Loucy (cell line): ENCODE data around the gene ZFP36L2.

Source experiments
- H2AFZ ChIP-seq: fragments of 200-600 bp; sonication (generic); 2 replicates; pipeline ENCODE4 v1.6.0; 2016; ENCODE audit warnings: antibody characterized with exemption, mild to moderate bottlenecking, low read length, moderate library complexity
- H3F3A ChIP-seq: fragments of 200-600 bp; 2 replicates; pipeline ENCODE4 v1.6.0; 2016; ENCODE audit warnings: antibody characterized with exemption, low read depth, mild to moderate bottlenecking
- H3K27me3 ChIP-seq: fragments of 200-600 bp; sonication (generic); 2 replicates; pipeline ENCODE4 v1.6.1; 2014; ENCODE audit warnings: low read length, mild to moderate bottlenecking; ENCODE audit not compliant: insufficient read depth, poor library complexity, severe bottlenecking
- H3K36me3 ChIP-seq: fragments of 200-600 bp; sonication (generic); 2 replicates; pipeline ENCODE4 v1.6.1; 2016; ENCODE audit warnings: low read length; ENCODE audit not compliant: insufficient read depth
- H3K4me1 ChIP-seq: fragments of 200-600 bp; sonication (generic); 2 replicates; pipeline ENCODE4 v1.5.1; 2014; ENCODE audit warnings: low read length, mild to moderate bottlenecking; ENCODE audit not compliant: insufficient read depth, poor library complexity, severe bottlenecking
- H3K4me2 ChIP-seq: fragments of 200-600 bp; sonication (generic); 2 replicates; pipeline ENCODE4 v1.6.0; 2014; ENCODE audit warnings: antibody characterized with exemption, low read length, low read depth, mild to moderate bottlenecking; ENCODE audit not compliant: poor library complexity, severe bottlenecking
- H3K4me3 ChIP-seq: fragments of 200-600 bp; sonication (generic); 2 replicates; pipeline ENCODE4 v1.5.1; 2014; ENCODE audit warnings: low read length, mild to moderate bottlenecking, mixed read lengths; ENCODE audit not compliant: poor library complexity, severe bottlenecking
- H3K79me2 ChIP-seq: fragments of 200-600 bp; sonication (generic); 2 replicates; pipeline ENCODE4 v1.6.1; 2014; ENCODE audit warnings: low read length; ENCODE audit not compliant: insufficient read depth
- H3K9ac ChIP-seq: fragments of 200-600 bp; sonication (generic); 2 replicates; pipeline ENCODE4 v1.6.0; 2014; ENCODE audit warnings: mild to moderate bottlenecking, low read depth, low read length, moderate library complexity; ENCODE audit not compliant: poor library complexity, severe bottlenecking
- H3K9me2 ChIP-seq: fragments of 200-600 bp; sonication (generic); replicated peaks from 2 replicates; pipeline ENCODE4 v1.6.1; 2016; ENCODE audit warnings: low read depth, low read length, mixed read lengths
- H3K9me3 ChIP-seq: fragments of 200-600 bp; sonication (generic); 2 replicates; pipeline ENCODE4 v1.6.1; 2014; ENCODE audit warnings: mild to moderate bottlenecking, antibody characterized with exemption, low read length, low read depth; ENCODE audit not compliant: insufficient read depth
- H4K20me1 ChIP-seq: fragments of 200-600 bp; sonication (generic); 2 replicates; pipeline ENCODE4 v1.6.0; 2014; ENCODE audit warnings: antibody characterized with exemption, low read length, mild to moderate bottlenecking; ENCODE audit not compliant: insufficient read depth, poor library complexity, severe bottlenecking
- EZH2phosphoT487 ChIP-seq: fragments of 200-600 bp; IDR thresholded peaks from 2 replicates; pipeline ENCODE4 v1.6.1; 2018; ENCODE audit warnings: antibody characterized with exemption, mild to moderate bottlenecking, moderate library complexity, borderline replicate concordance
- TF ChIP-seq, protein P1 (sequence below): fragments of 200-600 bp; sonication (generic); conservative IDR thresholded peaks from 2 replicates; pipeline ENCODE4 v1.5.1; 2014; ENCODE audit warnings: mild to moderate bottlenecking, antibody characterized with exemption, low read length

ZFP36L2 gene

DNA sequence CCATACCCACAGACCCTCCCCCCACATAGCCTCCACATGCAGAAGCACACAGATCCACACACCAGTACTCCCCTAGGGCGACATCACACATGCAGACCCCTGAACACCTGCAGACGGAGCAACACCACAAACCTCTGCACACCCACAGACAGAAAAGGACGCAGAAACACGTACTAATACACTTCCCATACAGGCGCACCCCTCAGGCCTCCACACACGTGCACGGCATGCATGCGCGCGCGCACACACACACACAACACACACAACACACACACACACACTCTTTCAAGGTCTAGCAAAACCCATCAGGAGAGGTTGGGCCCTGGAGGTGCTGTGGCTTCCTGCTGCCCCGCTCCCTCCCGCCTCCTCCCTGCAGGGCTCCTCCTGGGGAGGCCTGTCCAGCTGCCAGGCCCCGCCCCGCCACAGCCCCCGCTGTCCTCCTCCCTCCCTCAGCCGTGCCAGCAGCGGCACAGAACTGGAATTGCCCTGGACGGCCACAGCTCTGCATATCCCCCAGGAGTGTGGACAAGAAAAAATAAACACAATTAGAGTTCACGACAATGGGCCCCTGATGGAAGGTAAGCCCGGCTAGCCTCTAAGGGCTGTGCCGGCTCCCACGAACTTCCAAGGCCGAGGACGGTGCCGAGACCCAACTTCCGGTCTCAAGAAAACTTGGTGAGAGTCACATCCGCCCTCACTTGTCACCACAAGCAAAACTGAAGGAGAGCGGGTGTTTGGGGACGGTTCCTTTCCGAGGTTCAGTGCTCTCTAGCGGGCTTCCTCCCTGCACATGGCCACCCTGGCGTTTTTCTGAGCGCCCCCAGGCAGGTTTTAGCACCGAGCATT is 6.8 kb downstream of the ZFP36L2 start:
- H3K27me3 ChIP-seq: no peaks in the 10 kb centered on the region
- H3K9me3 ChIP-seq: no peaks in the 10 kb centered on the region
- peak overlapping the region; percentile 100 for H3K9ac ChIP-seq
- H4K20me1 ChIP-seq: peaks cover 31% of the 10 kb centered on the region
- H3K36me3 ChIP-seq: peaks cover 22% of the 10 kb centered on the region
- H3K4me2 ChIP-seq: peak overlapping the region; percentile 97
- H3F3A ChIP-seq: peaks cover 23% of the 10 kb centered on the region
- TF ChIP-seq, protein P1, sequence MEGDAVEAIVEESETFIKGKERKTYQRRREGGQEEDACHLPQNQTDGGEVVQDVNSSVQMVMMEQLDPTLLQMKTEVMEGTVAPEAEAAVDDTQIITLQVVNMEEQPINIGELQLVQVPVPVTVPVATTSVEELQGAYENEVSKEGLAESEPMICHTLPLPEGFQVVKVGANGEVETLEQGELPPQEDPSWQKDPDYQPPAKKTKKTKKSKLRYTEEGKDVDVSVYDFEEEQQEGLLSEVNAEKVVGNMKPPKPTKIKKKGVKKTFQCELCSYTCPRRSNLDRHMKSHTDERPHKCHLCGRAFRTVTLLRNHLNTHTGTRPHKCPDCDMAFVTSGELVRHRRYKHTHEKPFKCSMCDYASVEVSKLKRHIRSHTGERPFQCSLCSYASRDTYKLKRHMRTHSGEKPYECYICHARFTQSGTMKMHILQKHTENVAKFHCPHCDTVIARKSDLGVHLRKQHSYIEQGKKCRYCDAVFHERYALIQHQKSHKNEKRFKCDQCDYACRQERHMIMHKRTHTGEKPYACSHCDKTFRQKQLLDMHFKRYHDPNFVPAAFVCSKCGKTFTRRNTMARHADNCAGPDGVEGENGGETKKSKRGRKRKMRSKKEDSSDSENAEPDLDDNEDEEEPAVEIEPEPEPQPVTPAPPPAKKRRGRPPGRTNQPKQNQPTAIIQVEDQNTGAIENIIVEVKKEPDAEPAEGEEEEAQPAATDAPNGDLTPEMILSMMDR: peak; percentile 37
- no peak for TF ChIP-seq EZH2phosphoT487
- peaks cover 45% of the 10 kb centered on the region for H3K79me2 ChIP-seq
- H2AFZ ChIP-seq: peak overlapping the region; percentile 91
- H3K4me1 ChIP-seq: peaks cover 52% of the 10 kb centered on the region
- peak overlapping the region; percentile 97 for H3K4me3 ChIP-seq
- no peaks in the 10 kb centered on the region for H3K9me2 ChIP-seq

DNA sequence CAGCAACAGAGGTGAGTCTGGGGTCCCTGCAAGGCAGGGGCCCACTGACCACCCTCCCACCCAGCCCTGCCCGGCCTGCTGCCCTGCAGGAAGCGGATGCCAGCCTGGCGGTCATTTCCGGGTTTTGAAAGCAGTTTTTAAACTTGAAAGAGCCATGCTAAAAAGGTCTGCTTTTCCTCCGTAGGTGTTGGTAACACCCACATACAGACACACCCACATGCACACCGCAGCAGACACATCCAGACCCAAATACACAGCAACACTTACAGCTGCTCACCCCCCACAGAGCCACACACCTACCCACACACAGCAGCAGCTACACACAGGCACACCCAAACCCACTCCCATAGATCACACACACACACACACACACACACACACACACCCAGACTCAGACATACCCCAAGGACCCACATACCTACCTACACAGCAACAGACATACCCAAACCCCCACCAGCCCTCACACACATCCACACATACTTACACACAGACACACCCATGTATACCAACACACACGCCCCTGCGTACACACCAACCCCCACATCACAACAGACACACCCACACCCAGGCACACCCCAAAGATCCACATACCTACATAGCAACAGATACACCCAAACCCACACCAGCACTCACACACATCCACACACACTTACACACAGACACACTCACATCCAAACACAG is 7.6 kb downstream of the ZFP36L2 start:
- Histone ChIP-seq H3K9me2 (no peaks in the 10 kb centered on the region), H3K36me3 (peaks cover 16% of the 10 kb centered on the region), H3K9ac (peak overlapping the region; percentile 100), H3K4me2 (peak overlapping the region; percentile 97), H3K79me2 (peaks cover 37% of the 10 kb centered on the region), H3K4me1 (peaks cover 50% of the 10 kb centered on the region), H3F3A (peaks cover 23% of the 10 kb centered on the region), H4K20me1 (peaks cover 29% of the 10 kb centered on the region), H3K27me3 (no peaks in the 10 kb centered on the region), H3K4me3 (peak overlapping the region; percentile 97), H2AFZ (0 out of 2 replicates have a peak overlapping the region, but pooled peaks have one; percentile 14), H3K9me3 (no peaks in the 10 kb centered on the region)
- no peak for TF ChIP-seq EZH2phosphoT487
- TF ChIP-seq, protein P1: no peak

DNA sequence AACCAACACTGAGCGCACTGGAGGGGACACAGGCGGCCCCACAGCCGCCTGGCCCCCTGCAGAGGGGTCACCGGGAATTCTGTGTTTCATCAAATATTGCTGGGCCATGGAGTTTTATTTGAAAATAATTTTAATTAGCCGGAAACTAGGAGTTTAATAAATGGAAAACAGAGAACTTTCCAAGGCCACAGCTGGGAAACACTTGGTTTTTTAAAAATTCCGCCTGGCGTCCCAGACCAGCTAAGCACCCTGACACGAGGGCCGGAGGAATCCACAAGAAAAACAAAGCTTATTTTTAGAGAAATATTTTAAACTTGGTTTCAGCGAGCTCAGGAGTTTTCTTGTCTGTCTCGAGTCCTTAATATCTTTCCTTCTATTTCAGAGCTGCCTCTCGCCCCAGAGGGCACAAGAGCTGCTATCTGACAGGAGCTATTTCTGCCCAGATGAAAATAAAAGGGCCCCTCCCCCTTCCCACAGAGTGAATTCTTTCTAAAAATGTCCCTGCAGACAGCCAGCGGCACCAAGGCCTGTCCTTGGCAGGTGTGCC is 8.2 kb downstream of the ZFP36L2 start:
- Histone ChIP-seq H3K4me1 (peaks cover 47% of the 10 kb centered on the region), H3K9me3 (no peaks in the 10 kb centered on the region), H3K4me3 (peak overlapping the region; percentile 97), H3F3A (peaks cover 23% of the 10 kb centered on the region), H4K20me1 (peaks cover 23% of the 10 kb centered on the region), H2AFZ (0 out of 2 replicates have a peak overlapping the region, but pooled peaks have one; percentile 14), H3K27me3 (no peaks in the 10 kb centered on the region), H3K79me2 (peaks cover 31% of the 10 kb centered on the region), H3K9ac (peak overlapping the region; percentile 100), H3K36me3 (peaks cover 11% of the 10 kb centered on the region), H3K9me2 (no peaks in the 10 kb centered on the region), H3K4me2 (peak overlapping the region; percentile 97)
- TF ChIP-seq, protein P1: no peak
- TF ChIP-seq EZH2phosphoT487: no peak
